GM10266 (cell line): ENCODE measurements around the gene HLCS.
"Not testable (repeated sequence)": the region's sequence is repeated elsewhere in the genome, so short reads cannot be mapped to it uniquely, and the experiment has no call there.

Experiments
- DNase-seq: peaks from one replicate; pipeline ENCODE4 v3.0.0; 2012; ENCODE audit errors: extremely low spot score
- CTCF ChIP-seq: IDR thresholded peaks from 2 replicates; pipeline ENCODE4 v1.5.1; 2012; ENCODE audit warnings: mild to moderate bottlenecking, low read depth; ENCODE audit not compliant: control insufficient read depth, insufficient read depth; ENCODE audit errors: missing control alignments

Gene HLCS

GRCh38 chr21:36966066-36966820 is at the start of gene HLCS:
HLCS (minus strand) TSS chr21:36966669; CDS start chr21:36966638, 31 bp downstream.
- TF ChIP-seq CTCF: peak; percentile 62
- DNase-seq: peak; percentile 93

GRCh38 chr21:37009740-37010341 is 43.4 kb upstream of the HLCS start:
- DNase-seq: peak; percentile 89
- peak; percentile 94 for TF ChIP-seq CTCF

GRCh38 chr21:37008724-37009123 is 42.3 kb upstream of the HLCS start:
- no peak for TF ChIP-seq CTCF

GRCh38 chr21:37006486-37007291 is 40.2 kb upstream of the HLCS start, which contains the start of gene RIPPLY3:
RIPPLY3 (plus strand) TSS chr21:37006702; CDS start chr21:37006773, 71 bp downstream.
- DNase-seq: peak; percentile 60
- no peak for TF ChIP-seq CTCF

More at GRCh38 chr21:37008724-37009123, 42.3 kb upstream of the HLCS start:
- no peak for DNase-seq

GRCh38 chr21:37005548-37006485 is 39.3 kb upstream of the HLCS start:
- DNase-seq: no peak
- no peak for TF ChIP-seq CTCF

- DNase-seq: not testable (repeated sequence)
These were observed 37.4 kb upstream of the HLCS start for GRCh38 chr21:37003917-37004316.

GRCh38 chr21:37002851-37003250 is 36.4 kb upstream of the HLCS start:
- DNase-seq: not testable (repeated sequence)
